ENCODE measurements around the gene TMEM123. TPM values are rescaled to one million over a fixed set of nuclear protein-coding genes. Genes with fewer than 3 reads are reported as not detected.

The TMEM123 gene
- total and polyA plus RNA-seq, 2 of the 4 experiments (the other 2 are of a cell fraction): 96.9 to 127 TPM

- Histone ChIP-seq H3K36me3 (ENCODE audit: control insufficient read depth, insufficient read depth, low read length) (peaks cover 34% of the 10 kb centered on the region), H2AK9ac (replicated peaks; ENCODE audit: low read depth, low read length, poor library complexity) (no peak overlapping the region)
These were observed 56.7 kb downstream of the TMEM123 start for GRCh38 chr11:102395720-102396393.

More at GRCh38 chr11:102395720-102396393, 56.7 kb downstream of the TMEM123 start:
- in situ Hi-C loops (cut with MboI; ENCODE audit: low sequenced_read_pairs) (loop anchor here (25.0 kb wide), 1 partner anchor 109 kb away; no protein-coding TSS in a partner anchor), intact Hi-C loops (cut with micrococcal nuclease) (loop anchor here (5.0 kb wide), 1 partner anchor 41 kb away; no protein-coding TSS in a partner anchor), dilution Hi-C loops (cut with HindIII; ENCODE audit: low sequenced_read_pairs, unreplicated experiment) (no loop called here)
- H3K4me2 ChIP-seq (ENCODE audit: low read depth, low read length): no peak overlapping the region
- no peak overlapping the region for H3K27ac ChIP-seq (ENCODE audit: insufficient read depth, low read length)
- H2BK5ac ChIP-seq (ENCODE audit: low read depth, low read length, poor library complexity, severe bottlenecking): no peak overlapping the region
- H3K27me3 ChIP-seq (ENCODE audit: control insufficient read depth, insufficient read depth, low read length): no peaks in the 10 kb centered on the region
- no peak overlapping the region for H3K4me3 ChIP-seq (ENCODE audit: insufficient read depth, low read depth, low read length)
- no peak overlapping the region for H3K18ac ChIP-seq (ENCODE audit: low read depth, low read length)
- H2AFZ ChIP-seq (replicated peaks; ENCODE audit: low read length, poor library complexity): no peak overlapping the region
- TF ChIP-seq FOS (IDR thresholded peaks at IDR 0.05; ENCODE audit: low read depth, low read length): no peak
- no peak for TF ChIP-seq CTCF (conservative IDR thresholded peaks at IDR 0.05; ENCODE audit: low read depth, low read length)
- no peak for TF ChIP-seq ELK1 (IDR thresholded peaks at IDR 0.05; ENCODE audit: borderline replicate concordance, low read depth, low read length)
- no peak for TF ChIP-seq USF2 (IDR thresholded peaks at IDR 0.05; ENCODE audit: low read depth, low read length)
- no peak for TF ChIP-seq POLR2A (IDR thresholded peaks at IDR 0.05; ENCODE audit: low read depth, low read length)
- TF ChIP-seq SMC3 (IDR thresholded peaks at IDR 0.05; ENCODE audit: low read depth, low read length): no peak
- no peak for TF ChIP-seq NFE2L2 (IDR thresholded peaks at IDR 0.05; ENCODE audit: low read depth, low read length)
- no peak for TF ChIP-seq CEBPB (IDR thresholded peaks at IDR 0.05; ENCODE audit: low read depth, low read length)
- no peak for TF ChIP-seq RFX5 (IDR thresholded peaks at IDR 0.05; ENCODE audit: low read depth, low read length)
- no peak for TF ChIP-seq MXI1 (IDR thresholded peaks at IDR 0.05; ENCODE audit: borderline replicate concordance, low read depth, low read length)
- TF ChIP-seq MAFK (IDR thresholded peaks at IDR 0.05; ENCODE audit: low read depth, low read length): no peak
- TF ChIP-seq BHLHE40 (IDR thresholded peaks at IDR 0.05; ENCODE audit: low read depth, low read length): no peak
- TF ChIP-seq MAZ (IDR thresholded peaks at IDR 0.05; ENCODE audit: borderline replicate concordance, low read depth, low read length): no peak
- no peak overlapping the region for H4K5ac ChIP-seq (ENCODE audit: low read depth, low read length)
- H3K56ac ChIP-seq (ENCODE audit: extremely low read depth, insufficient read depth, low read length): no peak overlapping the region
- H2BK20ac ChIP-seq (ENCODE audit: low read depth, low read length): no peak overlapping the region
- ATAC-seq (ENCODE audit: low read depth) (no peak), DNase-seq (no peak)
- no peak overlapping the region for H3K9ac ChIP-seq (ENCODE audit: low read depth, low read length)
- no TSS peak for BruUV-seq (replicated peaks)
- no peak overlapping the region for H2BK120ac ChIP-seq (ENCODE audit: low read depth, low read length)
- CTCF ChIA-PET: no interaction called here
- H3K79me1 ChIP-seq (ENCODE audit: low read depth in 1 of 2, low read length in 2 of 2): peaks cover 29 to 67% of the 10 kb centered on the region in 2 experiments
- peaks cover 32% of the 10 kb centered on the region for H4K20me1 ChIP-seq (ENCODE audit: insufficient read depth, low read length)
- POLR2A ChIA-PET (ENCODE audit: unreplicated experiment): no interaction called here
- H3K9me3 ChIP-seq (ENCODE audit: control insufficient read depth, insufficient read depth, low read length): no peaks in the 10 kb centered on the region
- H4K91ac ChIP-seq (ENCODE audit: insufficient read depth, low read depth, low read length): no peak overlapping the region
- H3K14ac ChIP-seq (replicated peaks; ENCODE audit: low read depth, low read length): no peak overlapping the region
- H3K4me1 ChIP-seq (ENCODE audit: control insufficient read depth, insufficient read depth, low read length): peaks cover 2% of the 10 kb centered on the region
- peaks cover 16% of the 10 kb centered on the region; the same call in 1 of the 2 replicates for H3K9me1 ChIP-seq (ENCODE audit: insufficient read depth, low read length)
- 89% methylated on average over 1 of the region's 6 CpGs; no CpG with 5 or more reads in 1 of the 2 experiments for WGBS, 2 experiments (ENCODE audit: extremely low coverage in 2 of 2, insufficient read length in 1 of 2)
- no peak overlapping the region for H2AK5ac ChIP-seq (ENCODE audit: low read depth, low read length)
- no peak overlapping the region for H2BK15ac ChIP-seq (ENCODE audit: low read depth, low read length)
- H3K4ac ChIP-seq (ENCODE audit: low read depth, low read length): no peak overlapping the region
- 0 out of 4 replicates have a peak overlapping the region, but pooled peaks of 1 of the 2 experiments have one; percentile 9 for H4K8ac ChIP-seq (ENCODE audit: low read depth in 2 of 2, low read length in 2 of 2)
- H3K23ac ChIP-seq (ENCODE audit: low read depth, low read length): 0 out of 2 replicates have a peak overlapping the region, but pooled peaks have one; percentile 15
